HFF-Myc (cell line): Measurements from ENCODE around the gene EPHA5.

Experiments
- DNase-seq: peaks from one replicate; pipeline ENCODE4 v3.0.0-alpha.2; 2011; ENCODE audit warnings: low read depth; ENCODE audit errors: extremely low read depth
- H3K4me3 ChIP-seq: replicated peaks from 2 replicates; pipeline ENCODE4 v1.5.1; 2011; ENCODE audit warnings: low read depth, mild to moderate bottlenecking, control low read depth, low read length
- TF ChIP-seq, protein P1 (sequence below): IDR thresholded peaks from 2 replicates; pipeline ENCODE4 v1.5.1; 2012; ENCODE audit warnings: mild to moderate bottlenecking, low read depth, low read length, control low read depth; ENCODE audit errors: missing control alignments

Gene EPHA5

DNA sequence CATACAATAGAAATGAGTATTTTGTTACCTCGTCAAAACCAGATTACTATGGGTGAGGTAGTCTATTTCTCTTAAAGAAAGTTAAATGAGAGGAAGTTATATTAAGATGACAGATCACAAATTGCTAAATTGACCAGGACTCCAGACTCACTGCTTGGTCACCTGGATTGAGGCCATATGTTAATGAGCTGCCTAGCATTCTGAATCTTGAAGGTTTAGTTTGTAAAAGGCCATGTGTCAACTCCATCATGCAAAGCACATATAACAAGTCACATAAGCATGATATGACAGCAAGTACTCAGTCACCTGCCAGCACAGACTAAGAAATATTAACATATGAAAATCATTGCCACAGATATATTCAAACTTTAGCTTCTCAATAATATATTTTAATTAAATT, 72.6 kb downstream of the EPHA5 start:
- DNase-seq: no peak
- TF ChIP-seq, protein P1, sequence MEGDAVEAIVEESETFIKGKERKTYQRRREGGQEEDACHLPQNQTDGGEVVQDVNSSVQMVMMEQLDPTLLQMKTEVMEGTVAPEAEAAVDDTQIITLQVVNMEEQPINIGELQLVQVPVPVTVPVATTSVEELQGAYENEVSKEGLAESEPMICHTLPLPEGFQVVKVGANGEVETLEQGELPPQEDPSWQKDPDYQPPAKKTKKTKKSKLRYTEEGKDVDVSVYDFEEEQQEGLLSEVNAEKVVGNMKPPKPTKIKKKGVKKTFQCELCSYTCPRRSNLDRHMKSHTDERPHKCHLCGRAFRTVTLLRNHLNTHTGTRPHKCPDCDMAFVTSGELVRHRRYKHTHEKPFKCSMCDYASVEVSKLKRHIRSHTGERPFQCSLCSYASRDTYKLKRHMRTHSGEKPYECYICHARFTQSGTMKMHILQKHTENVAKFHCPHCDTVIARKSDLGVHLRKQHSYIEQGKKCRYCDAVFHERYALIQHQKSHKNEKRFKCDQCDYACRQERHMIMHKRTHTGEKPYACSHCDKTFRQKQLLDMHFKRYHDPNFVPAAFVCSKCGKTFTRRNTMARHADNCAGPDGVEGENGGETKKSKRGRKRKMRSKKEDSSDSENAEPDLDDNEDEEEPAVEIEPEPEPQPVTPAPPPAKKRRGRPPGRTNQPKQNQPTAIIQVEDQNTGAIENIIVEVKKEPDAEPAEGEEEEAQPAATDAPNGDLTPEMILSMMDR: no peak
- no peak overlapping the region for H3K4me3 ChIP-seq

DNA sequence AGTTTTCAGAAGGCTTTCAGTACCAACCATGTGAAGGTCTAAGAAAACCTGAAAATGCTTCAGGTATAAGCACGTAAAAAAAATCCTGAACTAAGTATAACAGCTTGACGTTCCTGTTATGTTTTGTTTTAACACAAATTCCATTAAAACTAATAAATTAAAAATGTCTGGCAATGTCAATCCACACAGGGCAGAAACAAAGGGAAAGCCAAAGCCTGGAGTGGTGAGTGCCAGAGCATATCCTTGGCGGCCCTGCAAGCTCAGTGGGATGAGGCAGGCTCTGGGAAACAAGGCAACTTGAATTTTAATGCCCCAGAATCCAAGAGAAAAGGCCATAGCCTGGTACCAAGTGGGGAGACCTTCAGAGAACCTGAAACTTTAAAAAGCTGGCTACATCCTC, 78.2 kb downstream of the EPHA5 start:
- TF ChIP-seq, protein P1: no peak
- no peak overlapping the region for H3K4me3 ChIP-seq
- no peak for DNase-seq

DNA sequence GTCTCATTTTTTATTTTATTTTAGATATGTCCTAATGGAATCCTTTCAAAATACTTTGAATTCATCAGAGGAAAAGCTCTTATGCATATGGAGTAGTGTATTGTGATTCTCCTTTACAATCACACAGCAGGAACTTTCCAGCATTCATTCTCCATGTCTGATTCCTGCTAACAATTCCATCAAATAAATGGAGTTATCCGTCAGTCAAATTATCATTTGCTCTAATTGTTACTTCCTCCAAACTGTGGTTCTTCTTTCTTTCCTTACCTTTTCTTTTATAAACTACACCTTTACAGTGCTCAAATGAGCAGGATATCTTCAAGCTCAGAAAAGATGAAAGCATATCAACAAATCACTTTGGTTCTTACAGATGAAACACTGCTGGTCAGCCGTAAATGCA, 80.4 kb downstream of the EPHA5 start:
- TF ChIP-seq, protein P1: no peak
- H3K4me3 ChIP-seq: no peak overlapping the region
- no peak for DNase-seq

DNA sequence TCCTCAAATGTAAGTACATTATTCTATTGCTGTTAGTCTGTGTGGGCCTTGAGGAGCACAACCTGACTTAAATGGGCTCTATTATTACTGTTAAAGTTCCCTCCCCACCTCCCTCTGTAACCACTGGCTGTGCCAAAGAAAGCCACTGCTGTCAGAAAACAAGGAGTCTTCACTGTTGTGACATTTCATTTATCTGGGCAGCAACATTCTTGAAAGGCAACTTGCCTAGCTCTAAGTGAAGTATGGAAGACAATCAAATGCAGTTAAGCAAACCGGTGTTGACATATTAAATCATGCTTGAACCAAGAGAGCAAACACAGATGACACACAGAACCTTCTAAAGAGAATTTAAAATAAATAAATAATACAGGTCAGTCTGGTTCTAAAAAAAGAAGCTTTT, 81.0 kb downstream of the EPHA5 start:
- no peak for DNase-seq
- no peak overlapping the region for H3K4me3 ChIP-seq
- TF ChIP-seq, protein P1: no peak

GRCh38 chr4:65580551-65580950, 89.7 kb downstream of the EPHA5 start:
- no peak for DNase-seq
- TF ChIP-seq, protein P1: no peak
- H3K4me3 ChIP-seq: no peak overlapping the region

- DNase-seq: no peak
- H3K4me3 ChIP-seq: no peak overlapping the region
- TF ChIP-seq, protein P1: no peak
These were observed 103.8 kb downstream of the EPHA5 start for GRCh38 chr4:65566473-65566872.

DNA sequence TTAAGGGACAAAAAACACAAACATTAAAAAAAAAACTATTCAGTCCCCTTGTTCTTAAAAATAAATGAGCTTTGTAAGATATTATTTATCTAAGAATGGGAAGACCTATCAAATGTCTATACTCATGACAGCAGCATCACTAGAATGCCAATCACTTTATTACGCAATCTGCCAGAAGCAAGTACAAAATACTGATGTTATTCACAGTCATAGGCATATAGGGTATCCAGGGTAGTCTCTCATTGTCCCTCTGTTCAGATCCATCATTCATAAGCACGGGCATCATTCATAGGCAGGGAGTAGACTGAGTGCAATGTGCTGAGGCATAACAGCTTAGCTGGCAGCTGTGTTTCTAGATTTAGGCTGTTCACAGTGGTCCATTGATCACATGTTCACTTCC, 109.1 kb downstream of the EPHA5 start:
- no peak for DNase-seq
- TF ChIP-seq, protein P1: no peak
- H3K4me3 ChIP-seq: no peak overlapping the region
